HCT116 (cell line): ENCODE results near the gene COL1A1.

ENCODE experiments used
- EZH2 ChIP-seq: fragments of 200-600 bp; sonication (generic); IDR thresholded peaks from 2 replicates; pipeline ENCODE4 v1.6.1; 2017; ENCODE audit warnings: antibody characterized with exemption, mixed run types
- POLR2AphosphoS5 ChIP-seq: IDR thresholded peaks from 2 replicates; pipeline ENCODE4 v1.6.1; 2011; ENCODE audit warnings: mild to moderate bottlenecking, low read depth, low read length, moderate library complexity
- SRF ChIP-seq: IDR thresholded peaks from 2 replicates; pipeline ENCODE4 v1.6.1; 2012; ENCODE audit warnings: low read depth
- TF ChIP-seq, protein P1 (sequence below), 3 experiments: fragments of 200-600 bp in 1 of 3; sonication (generic) in 1 of 3; IDR thresholded peaks in 2 of 3; conservative IDR thresholded peaks in 1 of 3; 2 replicates each; pipeline ENCODE4 v1.5.1; 2012 to 2017; ENCODE audit warnings: low read depth in 2 of 3, low read length in 2 of 3, antibody characterized with exemption in 1 of 3, borderline replicate concordance in 1 of 3, control low read depth in 1 of 3, mild to moderate bottlenecking in 1 of 3, mixed read lengths in 1 of 3, mixed run types in 1 of 3, moderate library complexity in 1 of 3; ENCODE audit not compliant: insufficient read depth in 1 of 3

DNA sequence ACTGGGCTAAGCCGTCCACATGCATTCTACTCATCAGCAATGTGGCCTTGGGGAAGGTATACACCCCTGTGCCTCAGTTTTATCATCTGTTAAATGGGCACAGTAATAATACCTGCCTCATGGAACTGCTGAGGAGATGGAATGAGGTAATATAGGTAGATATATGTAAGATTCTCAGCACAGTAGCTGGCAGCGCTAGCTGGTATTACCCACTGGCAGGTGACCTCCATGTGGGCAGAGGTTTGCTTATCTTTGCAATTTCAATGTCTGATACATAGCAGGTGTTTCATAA lies 36.8 kb downstream of the COL1A1 start:
- TF ChIP-seq SRF (no peak), EZH2 (no peak), POLR2AphosphoS5 (no peak)
- TF ChIP-seq, protein P1, sequence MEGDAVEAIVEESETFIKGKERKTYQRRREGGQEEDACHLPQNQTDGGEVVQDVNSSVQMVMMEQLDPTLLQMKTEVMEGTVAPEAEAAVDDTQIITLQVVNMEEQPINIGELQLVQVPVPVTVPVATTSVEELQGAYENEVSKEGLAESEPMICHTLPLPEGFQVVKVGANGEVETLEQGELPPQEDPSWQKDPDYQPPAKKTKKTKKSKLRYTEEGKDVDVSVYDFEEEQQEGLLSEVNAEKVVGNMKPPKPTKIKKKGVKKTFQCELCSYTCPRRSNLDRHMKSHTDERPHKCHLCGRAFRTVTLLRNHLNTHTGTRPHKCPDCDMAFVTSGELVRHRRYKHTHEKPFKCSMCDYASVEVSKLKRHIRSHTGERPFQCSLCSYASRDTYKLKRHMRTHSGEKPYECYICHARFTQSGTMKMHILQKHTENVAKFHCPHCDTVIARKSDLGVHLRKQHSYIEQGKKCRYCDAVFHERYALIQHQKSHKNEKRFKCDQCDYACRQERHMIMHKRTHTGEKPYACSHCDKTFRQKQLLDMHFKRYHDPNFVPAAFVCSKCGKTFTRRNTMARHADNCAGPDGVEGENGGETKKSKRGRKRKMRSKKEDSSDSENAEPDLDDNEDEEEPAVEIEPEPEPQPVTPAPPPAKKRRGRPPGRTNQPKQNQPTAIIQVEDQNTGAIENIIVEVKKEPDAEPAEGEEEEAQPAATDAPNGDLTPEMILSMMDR (IDR thresholded peaks at IDR 0.05 in 2 of 3, conservative IDR thresholded peaks at IDR 0.05 in 1 of 3; ENCODE audit: borderline replicate concordance in 1 of 3, insufficient read depth in 1 of 3, low read depth in 2 of 3, low read length in 2 of 3): no peak
